Neuron (in vitro differentiated cells): Measurements from ENCODE around the gene IQGAP3.

Source experiments
- H2AFZ ChIP-seq: one replicate; pipeline ENCODE4 v1.6.1; 2013; ENCODE audit warnings: low read depth, mild to moderate bottlenecking, inconsistent platforms, low read length, moderate library complexity
- H3K27me3 ChIP-seq: one replicate; pipeline ENCODE4 v1.6.1; 2013; ENCODE audit warnings: low read length; ENCODE audit not compliant: insufficient read depth
- H3K36me3 ChIP-seq: one replicate; pipeline ENCODE4 v1.6.1; 2013; ENCODE audit warnings: low read length; ENCODE audit not compliant: insufficient read depth
- H3K4me1 ChIP-seq: one replicate; pipeline ENCODE4 v1.6.1; 2013; ENCODE audit warnings: low read length; ENCODE audit not compliant: insufficient read depth
- H3K4me3 ChIP-seq: 2 replicates; pipeline ENCODE4 v1.5.1; 2013; ENCODE audit warnings: mild to moderate bottlenecking, low read length, moderate library complexity
- H3K9me3 ChIP-seq: one replicate; pipeline ENCODE4 v1.6.1; 2013; ENCODE audit warnings: low read length

The IQGAP3 gene

DNA sequence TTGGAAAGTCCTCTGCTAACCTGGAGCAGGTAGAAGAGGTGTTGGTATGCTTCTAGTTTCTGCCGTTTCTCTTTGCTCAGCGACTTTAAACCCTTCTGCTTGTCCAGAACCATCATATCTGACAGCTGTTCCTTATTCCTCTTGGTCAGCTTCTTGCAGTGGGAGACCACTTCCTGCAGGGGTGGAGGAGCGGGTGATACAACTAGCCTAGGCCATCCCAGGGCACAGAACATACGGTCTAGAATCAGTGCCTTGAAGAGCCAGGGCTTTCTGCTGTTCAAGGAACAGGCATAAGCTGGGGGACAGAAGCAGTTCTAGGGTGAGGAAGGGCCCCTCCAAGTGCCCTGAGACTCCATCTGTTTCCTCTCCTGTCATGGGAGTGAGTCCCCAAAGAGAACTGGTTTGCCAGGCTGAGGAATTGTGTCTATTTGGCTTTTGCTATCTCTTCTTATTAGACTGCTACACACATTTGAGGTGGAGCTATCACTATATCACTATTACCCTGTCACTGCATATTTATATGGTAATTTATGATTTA lies 32.5 kb downstream of the IQGAP3 start:
- Histone ChIP-seq H2AFZ (no peak overlapping the region), H3K4me1 (no peaks in the 10 kb centered on the region), H3K9me3 (no peaks in the 10 kb centered on the region), H3K36me3 (peaks cover 72% of the 10 kb centered on the region), H3K27me3 (no peaks in the 10 kb centered on the region), H3K4me3 (no peak overlapping the region)

DNA sequence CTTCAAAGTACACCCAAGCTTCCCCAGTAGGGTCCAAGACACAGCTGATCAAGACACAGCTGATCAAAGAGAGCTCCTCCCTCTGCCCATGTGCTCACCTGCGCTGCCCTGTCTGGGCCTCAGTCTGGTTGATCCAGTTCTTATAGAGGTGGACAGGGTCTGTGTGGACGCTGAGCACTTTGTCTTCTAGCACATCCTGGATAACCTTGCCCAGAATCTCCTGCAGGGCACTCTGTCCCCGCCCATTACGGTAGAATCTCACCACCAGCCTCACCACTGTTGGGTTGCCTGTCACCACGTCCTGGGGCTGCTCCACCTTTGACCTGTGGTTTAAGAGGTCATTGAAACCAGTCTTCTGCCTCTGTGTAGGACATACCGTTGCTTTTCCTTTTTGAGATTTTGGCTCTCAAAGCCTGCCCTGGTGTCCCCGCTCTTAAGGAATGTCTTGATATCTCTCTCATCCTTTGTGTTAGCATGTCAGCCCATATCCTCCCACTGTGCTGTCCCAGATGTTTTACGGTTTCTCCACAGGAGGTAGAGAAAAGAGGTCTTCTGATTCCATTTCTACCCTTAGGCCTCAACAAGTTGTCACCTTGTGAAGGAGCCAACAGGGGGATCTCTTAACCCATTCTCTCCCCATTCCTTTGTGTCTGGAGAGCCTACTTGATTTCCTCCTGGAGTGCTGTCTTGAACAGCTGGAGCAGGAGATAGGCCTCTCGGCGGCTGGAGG lies 33.5 kb downstream of the IQGAP3 start:
- no peaks in the 10 kb centered on the region for H3K9me3 ChIP-seq
- peaks cover 76% of the 10 kb centered on the region for H3K36me3 ChIP-seq
- H3K27me3 ChIP-seq: no peaks in the 10 kb centered on the region
- no peaks in the 10 kb centered on the region for H3K4me1 ChIP-seq
- H3K4me3 ChIP-seq: no peak overlapping the region
- no peak overlapping the region for H2AFZ ChIP-seq

GRCh38 chr1:156537027-156537426 lies 35.3 kb downstream of the IQGAP3 start:
- H3K36me3 ChIP-seq: peaks cover 79% of the 10 kb centered on the region
- H3K4me1 ChIP-seq: no peaks in the 10 kb centered on the region
- H3K4me3 ChIP-seq: no peak overlapping the region
- H3K9me3 ChIP-seq: no peaks in the 10 kb centered on the region
- no peak overlapping the region for H2AFZ ChIP-seq
- no peaks in the 10 kb centered on the region for H3K27me3 ChIP-seq

DNA sequence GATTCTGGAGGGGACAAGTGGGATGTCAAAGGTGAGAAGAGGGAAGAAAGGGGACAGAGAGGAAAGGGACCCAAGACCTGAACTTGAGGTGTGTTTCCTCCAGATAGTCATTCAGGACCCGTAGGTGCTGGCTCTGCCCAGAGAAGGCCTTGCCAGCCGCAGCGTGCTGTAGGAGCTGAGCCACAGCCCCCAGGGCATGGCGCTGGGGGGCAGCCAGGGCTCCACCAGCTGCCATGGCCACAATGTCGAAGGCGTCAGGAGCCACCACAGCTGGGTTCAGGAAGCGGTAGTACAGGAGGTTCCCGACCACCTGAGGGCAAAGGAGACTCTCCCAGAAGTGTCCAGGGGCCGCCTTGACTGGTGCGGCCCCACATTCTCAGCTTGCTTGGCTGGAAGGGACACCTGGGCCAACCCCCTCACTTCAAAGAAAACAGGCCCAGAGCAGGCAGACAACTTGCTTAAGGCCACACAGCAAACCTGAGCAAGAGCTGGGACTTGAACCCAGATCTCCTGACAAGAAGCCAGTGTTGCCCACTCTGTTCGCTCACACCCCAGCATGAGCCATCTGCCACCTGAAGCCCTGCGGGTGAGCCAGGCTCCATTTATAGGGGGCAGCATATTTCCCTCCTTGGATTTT lies 37.8 kb downstream of the IQGAP3 start:
- no peak overlapping the region for H3K4me3 ChIP-seq
- H3K27me3 ChIP-seq: no peaks in the 10 kb centered on the region
- peaks cover 78% of the 10 kb centered on the region for H3K36me3 ChIP-seq
- H3K4me1 ChIP-seq: no peaks in the 10 kb centered on the region
- no peak overlapping the region for H2AFZ ChIP-seq
- H3K9me3 ChIP-seq: no peaks in the 10 kb centered on the region

DNA sequence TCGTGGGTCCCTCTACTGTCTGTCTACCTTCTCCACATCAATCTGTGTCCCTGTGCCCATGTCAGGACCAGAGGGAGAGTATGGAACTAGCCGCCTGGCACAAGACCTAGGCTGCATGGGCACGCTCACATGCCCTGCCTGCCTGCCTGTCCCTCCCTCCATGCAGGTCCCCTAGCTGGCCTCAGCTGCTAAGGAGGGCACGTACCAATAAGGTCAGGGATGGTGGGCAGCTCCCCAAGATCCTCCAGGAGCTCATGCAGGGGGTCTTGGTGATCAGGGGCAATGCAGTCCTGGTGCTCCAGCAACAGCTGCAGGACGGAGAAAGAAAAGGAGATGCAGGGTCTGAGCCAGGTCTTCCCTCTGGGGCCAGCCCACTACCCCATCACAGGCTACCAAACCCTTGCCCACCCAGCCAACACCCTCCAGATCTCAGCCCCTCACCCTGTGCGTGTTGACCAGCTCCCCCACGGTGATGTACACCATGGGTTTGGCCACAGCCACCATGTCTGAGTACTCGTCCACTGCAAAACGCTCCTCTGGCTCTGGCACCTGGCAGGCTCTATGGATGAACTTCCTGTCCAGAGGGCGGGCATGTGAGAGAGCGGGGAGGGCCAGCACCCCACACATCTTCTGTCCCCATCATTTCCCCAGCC lies 38.7 kb downstream of the IQGAP3 start:
- Histone ChIP-seq H3K27me3 (no peaks in the 10 kb centered on the region), H3K36me3 (peaks cover 77% of the 10 kb centered on the region), H2AFZ (no peak overlapping the region), H3K4me3 (no peak overlapping the region), H3K9me3 (peaks cover 3% of the 10 kb centered on the region), H3K4me1 (no peaks in the 10 kb centered on the region)

- Histone ChIP-seq H2AFZ (no peak overlapping the region), H3K4me1 (no peaks in the 10 kb centered on the region), H3K9me3 (peaks cover 4% of the 10 kb centered on the region), H3K4me3 (no peak overlapping the region), H3K27me3 (no peaks in the 10 kb centered on the region), H3K36me3 (peaks cover 84% of the 10 kb centered on the region)
Measured at GRCh38 chr1:156532374-156532773, 40.0 kb downstream of the IQGAP3 start.

DNA sequence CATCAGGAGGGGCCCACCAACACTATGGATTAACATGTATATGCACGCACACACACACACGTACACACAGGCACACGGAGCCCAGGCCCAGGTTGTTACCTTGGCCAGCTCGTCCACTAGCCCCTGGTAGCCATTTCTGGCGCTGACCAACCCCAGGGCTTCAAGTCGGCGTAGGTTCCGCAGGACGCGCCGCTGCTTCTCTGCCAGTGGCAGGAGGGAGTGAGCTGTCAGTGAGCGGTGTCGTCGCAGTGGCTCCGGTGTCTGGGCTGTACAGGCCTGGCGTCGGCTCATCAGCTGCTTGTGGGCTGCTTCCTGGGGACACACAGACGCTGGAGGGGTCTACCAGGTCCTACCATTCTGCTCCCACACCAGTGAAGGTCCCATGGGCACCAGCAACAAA lies 42.4 kb downstream of the IQGAP3 start:
- H3K27me3 ChIP-seq: no peaks in the 10 kb centered on the region
- no peak overlapping the region for H3K4me3 ChIP-seq
- H3K4me1 ChIP-seq: no peaks in the 10 kb centered on the region
- peaks cover 4% of the 10 kb centered on the region for H3K9me3 ChIP-seq
- H3K36me3 ChIP-seq: peaks cover 71% of the 10 kb centered on the region
- no peak overlapping the region for H2AFZ ChIP-seq

DNA sequence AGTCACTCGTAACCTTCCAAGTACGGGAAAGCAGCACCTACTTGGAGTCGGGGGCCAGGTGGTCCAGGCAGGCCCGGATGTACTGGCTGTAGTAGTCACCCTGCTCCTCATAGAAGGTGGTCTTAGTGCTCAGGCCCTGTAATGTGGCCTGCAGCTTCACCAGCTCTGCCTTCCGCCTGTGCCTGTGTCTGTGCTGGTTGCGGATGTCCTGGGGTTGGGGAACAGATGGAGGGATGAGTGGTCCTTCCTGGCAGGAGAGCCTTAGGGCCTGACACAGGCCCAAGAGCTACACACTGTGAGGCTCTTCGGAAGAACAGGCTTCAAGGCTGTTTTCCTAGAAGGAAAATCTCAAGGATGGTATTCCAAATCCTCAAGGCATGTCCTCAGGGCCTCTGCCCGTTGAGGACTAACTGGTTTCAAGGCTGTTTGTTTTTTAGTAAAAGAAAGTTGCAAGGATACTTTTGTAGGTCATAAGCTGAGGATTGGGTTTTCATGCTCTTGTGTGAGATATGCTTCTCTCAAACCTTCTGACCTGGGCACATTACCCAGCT lies 43.4 kb downstream of the IQGAP3 start:
- no peak overlapping the region for H2AFZ ChIP-seq
- H3K4me1 ChIP-seq: no peaks in the 10 kb centered on the region
- H3K4me3 ChIP-seq: no peak overlapping the region
- H3K36me3 ChIP-seq: peaks cover 69% of the 10 kb centered on the region
- peaks cover 4% of the 10 kb centered on the region for H3K9me3 ChIP-seq
- no peaks in the 10 kb centered on the region for H3K27me3 ChIP-seq

GRCh38 chr1:156528231-156528630 lies 44.1 kb downstream of the IQGAP3 start:
- no peak overlapping the region for H3K4me3 ChIP-seq
- peaks cover 63% of the 10 kb centered on the region for H3K36me3 ChIP-seq
- H3K27me3 ChIP-seq: no peaks in the 10 kb centered on the region
- H2AFZ ChIP-seq: no peak overlapping the region
- H3K4me1 ChIP-seq: no peaks in the 10 kb centered on the region
- H3K9me3 ChIP-seq: peaks cover 4% of the 10 kb centered on the region

GRCh38 chr1:156527584-156527983 lies 44.8 kb downstream of the IQGAP3 start:
- no peaks in the 10 kb centered on the region for H3K4me1 ChIP-seq
- H3K9me3 ChIP-seq: peaks cover 4% of the 10 kb centered on the region
- H3K27me3 ChIP-seq: no peaks in the 10 kb centered on the region
- peaks cover 56% of the 10 kb centered on the region for H3K36me3 ChIP-seq
- no peak overlapping the region for H2AFZ ChIP-seq
- no peak overlapping the region for H3K4me3 ChIP-seq

DNA sequence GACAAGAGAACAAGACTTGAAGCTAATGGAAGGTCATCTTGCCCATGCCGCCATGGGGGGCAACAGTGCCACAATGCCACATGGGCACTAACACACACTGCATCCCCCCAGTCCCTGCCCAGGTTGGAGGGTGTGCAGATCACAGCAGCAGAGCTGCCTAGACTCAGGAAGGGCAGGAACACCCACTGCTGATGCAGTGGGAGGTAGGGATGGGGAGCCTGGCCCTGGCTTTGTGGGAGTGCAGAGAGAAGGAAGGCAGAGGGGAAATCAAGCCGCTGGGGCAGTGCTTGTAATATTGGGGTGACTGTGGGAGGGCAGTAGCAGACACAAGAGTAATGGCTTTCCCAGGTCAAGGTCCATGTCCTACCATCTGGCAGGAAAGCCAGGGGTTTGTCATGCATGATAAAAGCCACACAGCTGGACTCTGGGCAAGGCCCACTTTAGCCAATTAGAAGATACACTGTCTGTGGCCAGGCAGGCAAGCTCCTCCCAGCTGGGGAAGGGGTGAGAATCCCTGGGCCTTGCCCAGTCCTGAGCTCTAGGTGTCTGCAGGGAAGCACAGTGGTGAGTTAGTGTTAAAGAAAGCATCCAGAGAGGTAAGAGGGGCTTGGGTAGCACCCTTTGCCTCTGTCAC lies 46.4 kb downstream of the IQGAP3 start:
- no peak overlapping the region for H3K4me3 ChIP-seq
- H2AFZ ChIP-seq: no peak overlapping the region
- H3K27me3 ChIP-seq: no peaks in the 10 kb centered on the region
- H3K9me3 ChIP-seq: peaks cover 4% of the 10 kb centered on the region
- H3K4me1 ChIP-seq: no peaks in the 10 kb centered on the region
- H3K36me3 ChIP-seq: peaks cover 47% of the 10 kb centered on the region

GRCh38 chr1:156525071-156525501 lies 47.3 kb downstream of the IQGAP3 start:
- no peaks in the 10 kb centered on the region for H3K4me1 ChIP-seq
- H3K27me3 ChIP-seq: no peaks in the 10 kb centered on the region
- no peak overlapping the region for H2AFZ ChIP-seq
- no peak overlapping the region for H3K4me3 ChIP-seq
- H3K36me3 ChIP-seq: peaks cover 39% of the 10 kb centered on the region
- peaks cover 4% of the 10 kb centered on the region for H3K9me3 ChIP-seq

- Histone ChIP-seq H2AFZ (no peak overlapping the region), H3K36me3 (peaks cover 34% of the 10 kb centered on the region), H3K4me1 (no peaks in the 10 kb centered on the region), H3K9me3 (peaks cover 4% of the 10 kb centered on the region), H3K4me3 (no peak overlapping the region), H3K27me3 (no peaks in the 10 kb centered on the region)
Measured at GRCh38 chr1:156524481-156524869, 47.9 kb downstream of the IQGAP3 start.
